Kidney (tissue), 14 donors: Measurements from ENCODE around the gene TLL2. TPM values are rescaled to one million over a fixed set of nuclear protein-coding genes. Genes with fewer than 3 reads are reported as not detected.

Source experiments
- DNase-seq, 5 donors: peaks; one replicate each; pipeline ENCODE4 v3.0.0-alpha.2; 2013 to 2020
- FAIRE-seq: peaks from 2 replicates; lab custom pipeline; 2012; peaks lifted over from hg19 to GRCh38; lab: Jason Lieb, UNC
- H3K27ac ChIP-seq, 2 donors: one replicate each; pipeline ENCODE4 v1.7.0; 2013; ENCODE audit warnings: low read depth in 2 of 2, low read length in 2 of 2, inconsistent platforms in 1 of 2
- H3K27me3 ChIP-seq: one replicate; pipeline ENCODE4 v1.7.1; 2013; ENCODE audit warnings: low read length, inconsistent platforms; ENCODE audit not compliant: control insufficient read depth, insufficient read depth
- H3K36me3 ChIP-seq, 3 donors: one replicate each; pipeline versions ENCODE4 v1.7.0 to v1.7.1; 2013; ENCODE audit warnings: low read length in 3 of 3, control low read depth in 1 of 3, inconsistent platforms in 1 of 3; ENCODE audit not compliant: insufficient read depth in 3 of 3, control insufficient read depth in 2 of 3
- H3K4me1 ChIP-seq, 3 donors: one replicate each; pipeline versions ENCODE4 v1.7.0 to v1.7.1; 2013; ENCODE audit warnings: low read length in 3 of 3, inconsistent platforms in 1 of 3, low read depth in 1 of 3; ENCODE audit not compliant: control insufficient read depth in 2 of 3, insufficient read depth in 2 of 3
- H3K4me3 ChIP-seq, 3 donors: one replicate each; pipeline versions ENCODE4 v1.7.0 to v1.8.1; 2013; ENCODE audit warnings: low read length in 3 of 3, control low read depth in 1 of 3, inconsistent platforms in 1 of 3
- H3K9ac ChIP-seq, 3 donors: one replicate each; pipeline versions ENCODE4 v1.7.0 to v1.7.1; 2013; ENCODE audit warnings: low read length in 3 of 3, control low read depth in 1 of 3, inconsistent platforms in 1 of 3
- H3K9me3 ChIP-seq, 3 donors: one replicate each; pipeline versions ENCODE4 v1.7.0 to v1.7.1; 2013; ENCODE audit warnings: low read length in 3 of 3, control low read depth in 1 of 3, inconsistent platforms in 1 of 3; ENCODE audit not compliant: control insufficient read depth in 2 of 3, insufficient read depth in 1 of 3
- intact Hi-C: fragments of 100-400 bp; cut with DNase I; formaldehyde crosslinking; loops from one replicate; pipeline ENCODE4 v1.11.1; 2022
- polyA plus RNA-seq: library from polyadenylated mRNA; stranded (reverse); fragments of 350-450 nt; fragmentation: Illumina TruSeq; extraction: RNeasy Lipid Tissue Mini Kit (QIAGEN cat#74804); gene quantifications from one replicate; pipeline ENCODE4 v1.2.3, GENCODE V29; 2014; ENCODE audit warnings: low read depth, low replicate concordance; ENCODE audit not compliant: insufficient read depth
- total RNA-seq: library from RNA; stranded (reverse); fragmentation: NEBNext Ultra II Directional; extraction: Animal tissue kit (Norgen Biotek cat#: 25700); gene quantifications from one replicate; pipeline ENCODE4 v1.2.1, GENCODE V29; 2021
- TF ChIP-seq, protein P1 (sequence below): IDR thresholded peaks from 3 replicates; pipeline ENCODE4 v1.5.1; 2012; ENCODE audit warnings: mild to moderate bottlenecking, moderate library complexity, borderline replicate concordance; ENCODE audit not compliant: insufficient read depth; ENCODE audit errors: extremely low read depth
- donor health status: control.
- donor health status: control.
- donor health status: control.
- donor health status: control.
- donor health status: control.
- donor health status: DM: yes; HTN: yes; CAD: no.
- donor health status: Normal renal cell carcinoma (clear cell type).

TLL2 gene
- total and polyA plus RNA-seq, 2 donors from 2014 or later: 0.39 to 0.98 TPM

DNA sequence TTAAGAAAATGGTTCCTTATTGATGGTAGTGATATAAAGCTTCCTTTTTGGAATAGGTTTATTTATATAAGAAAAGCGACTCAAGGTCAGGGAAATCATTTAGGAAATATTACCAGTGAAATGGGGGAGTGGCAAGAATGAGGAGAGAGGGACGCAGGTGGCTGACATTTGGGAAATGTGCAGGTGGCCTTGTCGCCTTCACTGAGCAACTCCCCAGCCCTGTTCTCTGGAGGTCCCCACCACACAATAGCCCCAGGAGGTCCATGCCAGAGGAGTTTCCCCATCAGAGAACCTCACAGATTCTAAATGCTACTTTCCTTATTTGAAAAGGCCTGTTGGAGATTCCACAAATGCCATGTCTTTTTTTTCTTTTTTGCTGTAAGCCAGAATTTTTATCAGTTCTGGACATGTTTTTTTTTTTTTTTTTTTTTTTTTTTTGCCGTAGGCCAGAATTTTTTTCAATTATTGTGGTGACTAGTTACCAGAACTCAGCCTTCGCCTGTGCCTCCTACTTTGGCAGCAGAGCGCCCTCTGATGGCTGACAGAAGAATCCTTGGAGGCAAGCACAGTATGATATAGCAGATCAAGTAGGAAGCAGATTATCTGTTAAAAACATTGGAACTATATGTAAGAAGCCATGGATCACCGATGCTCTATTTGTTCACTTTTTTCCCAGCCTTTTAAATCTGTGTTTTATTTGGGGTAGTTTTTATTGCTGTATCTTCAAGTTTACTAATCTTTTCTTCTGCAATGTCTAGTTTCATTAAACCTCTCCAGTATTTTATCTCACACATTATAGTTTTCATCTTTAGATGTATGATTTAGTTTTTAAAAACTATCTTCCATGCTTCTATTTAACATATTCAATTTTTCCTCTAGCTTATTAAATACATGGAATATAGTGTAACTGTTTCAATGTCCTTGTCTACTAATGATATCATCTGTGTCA is 173.5 kb downstream of the TLL2 start:
- TF ChIP-seq, protein P1, sequence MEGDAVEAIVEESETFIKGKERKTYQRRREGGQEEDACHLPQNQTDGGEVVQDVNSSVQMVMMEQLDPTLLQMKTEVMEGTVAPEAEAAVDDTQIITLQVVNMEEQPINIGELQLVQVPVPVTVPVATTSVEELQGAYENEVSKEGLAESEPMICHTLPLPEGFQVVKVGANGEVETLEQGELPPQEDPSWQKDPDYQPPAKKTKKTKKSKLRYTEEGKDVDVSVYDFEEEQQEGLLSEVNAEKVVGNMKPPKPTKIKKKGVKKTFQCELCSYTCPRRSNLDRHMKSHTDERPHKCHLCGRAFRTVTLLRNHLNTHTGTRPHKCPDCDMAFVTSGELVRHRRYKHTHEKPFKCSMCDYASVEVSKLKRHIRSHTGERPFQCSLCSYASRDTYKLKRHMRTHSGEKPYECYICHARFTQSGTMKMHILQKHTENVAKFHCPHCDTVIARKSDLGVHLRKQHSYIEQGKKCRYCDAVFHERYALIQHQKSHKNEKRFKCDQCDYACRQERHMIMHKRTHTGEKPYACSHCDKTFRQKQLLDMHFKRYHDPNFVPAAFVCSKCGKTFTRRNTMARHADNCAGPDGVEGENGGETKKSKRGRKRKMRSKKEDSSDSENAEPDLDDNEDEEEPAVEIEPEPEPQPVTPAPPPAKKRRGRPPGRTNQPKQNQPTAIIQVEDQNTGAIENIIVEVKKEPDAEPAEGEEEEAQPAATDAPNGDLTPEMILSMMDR: peak; percentile 61
- Histone ChIP-seq H3K36me3 (no peaks in the 10 kb centered on the region), H3K9ac (no peak overlapping the region), H3K27ac (no peak overlapping the region), H3K4me3 (no peak overlapping the region), H3K4me1 (no peaks in the 10 kb centered on the region), H3K27me3 (no peaks in the 10 kb centered on the region), H3K9me3 (peaks cover 0 to under 1% (median 0%) of the 10 kb centered on the region in 3 donors)
- intact Hi-C loops: no loop called here
- peak; percentile 41 for FAIRE-seq
- DNase-seq: peak; percentile 54 to 86 (median 71)

DNA sequence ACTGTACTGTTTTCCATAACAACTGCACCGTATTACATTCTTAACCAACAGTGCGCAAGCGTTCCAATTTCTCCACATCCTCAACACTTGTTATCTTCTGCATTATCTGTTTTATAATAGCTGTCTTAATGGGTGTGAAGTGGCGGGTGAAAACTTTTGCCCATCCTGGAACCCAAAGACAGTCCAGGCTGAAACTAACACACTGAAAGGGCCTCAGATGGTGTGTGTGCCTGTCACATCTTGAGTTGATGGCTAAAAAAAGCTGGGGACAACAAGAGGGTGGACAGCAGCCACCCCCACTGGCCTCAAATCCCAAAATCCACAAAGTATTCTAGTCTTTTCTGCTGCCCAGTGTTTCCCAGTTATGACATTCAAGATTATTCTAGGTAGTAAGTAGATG is 174.3 kb downstream of the TLL2 start:
- Histone ChIP-seq H3K9me3 (no peaks in the 10 kb centered on the region), H3K4me1 (no peaks in the 10 kb centered on the region), H3K9ac (no peak overlapping the region), H3K27me3 (no peaks in the 10 kb centered on the region), H3K27ac (no peak overlapping the region), H3K4me3 (no peak overlapping the region), H3K36me3 (no peaks in the 10 kb centered on the region)
- intact Hi-C loops: no loop called here
- no peak for DNase-seq
- TF ChIP-seq, protein P1: no peak
- no peak for FAIRE-seq

DNA sequence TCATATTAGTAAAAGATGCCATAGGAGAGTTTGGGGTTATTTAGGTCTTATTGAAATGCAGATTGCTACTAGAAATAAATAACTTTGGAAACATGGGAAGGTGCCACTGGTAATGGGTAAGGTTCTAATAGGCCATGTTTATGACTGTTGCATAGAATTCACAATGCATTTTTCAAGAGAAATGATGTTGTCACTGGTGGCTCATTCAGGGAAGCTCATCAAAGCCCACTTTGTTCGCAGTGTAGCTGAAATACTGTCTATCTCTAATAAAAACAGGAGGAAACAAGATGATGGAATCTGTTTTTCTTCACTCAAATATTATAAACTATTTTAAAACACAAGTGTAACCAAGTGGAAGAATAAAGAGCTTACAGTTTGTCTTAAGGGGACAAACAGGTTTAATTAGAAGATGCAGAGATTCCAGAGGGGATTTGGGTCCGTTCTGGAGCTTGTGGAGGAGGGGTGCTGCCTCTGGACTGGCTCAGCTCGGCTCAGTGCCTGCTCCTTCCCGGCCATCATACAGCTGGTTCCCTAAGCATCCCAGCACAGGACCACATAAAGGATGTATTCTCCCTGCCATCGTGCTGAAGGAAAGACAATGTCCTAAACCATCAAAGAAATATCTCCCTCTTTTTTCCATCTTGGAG is 175.3 kb downstream of the TLL2 start:
- DNase-seq (no peak), FAIRE-seq (no peak)
- intact Hi-C loops: no loop called here
- Histone ChIP-seq H3K9ac (no peak overlapping the region), H3K36me3 (no peaks in the 10 kb centered on the region), H3K27ac (no peak overlapping the region), H3K9me3 (no peaks in the 10 kb centered on the region), H3K4me1 (no peaks in the 10 kb centered on the region), H3K27me3 (no peaks in the 10 kb centered on the region), H3K4me3 (no peak overlapping the region)
- TF ChIP-seq, protein P1: no peak
